Activated naive CD8-positive, alpha-beta T cell treated with anti-CD3 and anti-CD28 coated beads for 36 hours (primary cell): ENCODE results near the gene METTL18. TPM values are rescaled to one million over a fixed set of nuclear protein-coding genes. Genes with fewer than 3 reads are reported as not detected.
"Not testable (repeated sequence)": the region's sequence is repeated elsewhere in the genome, so short reads cannot be mapped to it uniquely, and the experiment has no call there.

Source experiments
- DNase-seq: peaks from one replicate; pipeline ENCODE4 v3.0.0; 2021
- H3K27ac Mint-ChIP-seq: one replicate; pipeline ENCODE4 v1.8.0; 2022; ENCODE audit warnings: mild to moderate bottlenecking, moderate library complexity, mixed read lengths
- H3K27me3 Mint-ChIP-seq: one replicate; pipeline ENCODE4 v1.8.0; 2022; ENCODE audit warnings: mild to moderate bottlenecking, mixed read lengths
- H3K36me3 Mint-ChIP-seq: one replicate; pipeline ENCODE4 v1.8.0; 2021; ENCODE audit warnings: mild to moderate bottlenecking, mixed read lengths
- H3K4me1 Mint-ChIP-seq: one replicate; pipeline ENCODE4 v1.8.0; 2021; ENCODE audit warnings: mixed read lengths
- H3K4me3 Mint-ChIP-seq: one replicate; pipeline ENCODE4 v1.8.0; 2022; ENCODE audit warnings: mild to moderate bottlenecking, moderate library complexity, mixed read lengths
- H3K9me3 Mint-ChIP-seq: one replicate; pipeline ENCODE4 v1.8.0; 2022; ENCODE audit warnings: mixed read lengths
- total RNA-seq, 2 experiments: library from RNA; stranded (reverse); gene quantifications; one replicate each; pipeline ENCODE4 v1.2.3, GENCODE V29; 2021

Gene METTL18
- total RNA-seq = 10 to 100 TPM; 13.2 to 15.3 TPM

DNA sequence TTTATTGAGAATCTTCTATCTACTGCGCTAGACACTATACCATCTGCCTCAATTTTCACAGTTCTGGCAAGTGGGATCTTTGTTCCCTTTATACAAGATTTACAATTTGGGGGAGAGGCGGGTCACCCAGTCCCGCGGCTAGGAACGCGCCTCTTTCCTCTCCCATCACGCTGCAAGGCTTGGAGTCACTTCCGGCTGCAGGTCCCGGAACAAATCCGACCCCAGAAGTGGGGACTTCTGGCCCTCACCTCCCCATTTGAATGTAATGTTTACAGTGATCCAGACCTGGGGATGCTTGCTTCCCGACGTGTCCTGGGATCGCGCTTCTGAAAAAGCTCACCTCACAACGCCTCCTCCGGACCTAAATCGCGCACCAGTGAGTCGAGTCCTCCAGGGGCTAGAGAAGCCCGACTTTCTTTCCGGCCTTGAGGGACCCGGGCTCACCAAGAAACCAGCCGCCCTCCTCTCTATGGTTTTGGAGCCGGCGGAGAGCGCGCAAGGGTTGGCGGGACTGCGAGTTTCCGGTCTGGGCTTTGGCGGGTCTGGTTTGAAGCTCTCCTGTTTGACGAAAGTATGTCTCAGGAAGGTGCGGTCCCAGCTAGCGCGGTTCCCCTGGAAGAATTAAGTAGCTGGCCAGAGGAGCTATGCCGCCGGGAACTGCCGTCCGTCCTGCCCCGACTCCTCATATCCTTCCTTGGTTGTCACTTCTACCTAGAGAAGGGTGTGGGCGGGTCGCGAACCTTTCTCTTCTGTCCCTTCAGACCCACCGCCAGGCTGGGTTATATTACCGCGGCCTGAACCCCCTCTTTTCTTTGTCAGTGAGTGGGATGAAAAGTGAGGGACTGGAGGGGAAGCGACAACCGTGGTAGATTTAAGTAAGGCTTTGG lies at the start of gene METTL18:
Gene METTL18, minus strand, starts transcription at position 378 of the 887 bp plus-strand sequence. CDS start 1,212 bp downstream, outside the sequence.
- DNase-seq = peak; percentile 90
- Mint-ChIP-seq H3K27ac (peak within 1 kb of the TSS; percentile 97), H3K4me1 (peaks cover 43% of the 10 kb centered on the region), H3K27me3 (no peaks in the 10 kb centered on the region), H3K9me3 (no peaks in the 10 kb centered on the region), H3K36me3 (peaks cover 43% of the 10 kb centered on the region), H3K4me3 (peak within 1 kb of the TSS; percentile 91)

DNA sequence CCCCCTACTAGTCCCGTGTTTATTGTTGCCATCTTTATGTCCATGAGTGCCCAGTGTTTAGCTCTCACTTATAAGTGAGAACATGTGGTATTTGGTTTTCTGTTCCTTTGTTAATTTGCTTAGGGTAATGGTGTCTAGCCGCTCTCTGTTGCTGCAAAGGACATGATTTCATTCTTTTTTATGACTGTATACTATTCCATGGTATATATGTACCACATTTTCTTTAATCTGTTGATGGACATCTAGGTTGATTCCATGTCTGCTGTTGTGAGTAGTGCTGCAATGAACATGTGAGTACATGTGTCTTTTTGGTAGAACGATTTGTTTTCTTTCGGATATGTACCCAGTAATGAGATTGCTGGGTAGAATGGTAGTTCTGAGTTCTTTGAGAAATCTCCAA lies 44.2 kb upstream of the METTL18 start:
- DNase-seq = no peak
- Mint-ChIP-seq H3K4me1 (no peaks in the 10 kb centered on the region), H3K4me3 (no peak overlapping the region), H3K36me3 (peaks cover 66% of the 10 kb centered on the region), H3K27me3 (no peaks in the 10 kb centered on the region), H3K27ac (no peak overlapping the region), H3K9me3 (peaks cover 23% of the 10 kb centered on the region)

- Mint-ChIP-seq H3K27me3 (no peaks in the 10 kb centered on the region), H3K36me3 (peaks cover 53% of the 10 kb centered on the region), H3K9me3 (peaks cover 20% of the 10 kb centered on the region), H3K4me3 (no peak overlapping the region), H3K4me1 (no peaks in the 10 kb centered on the region), H3K27ac (no peak overlapping the region)
- DNase-seq = no peak
These were observed 41.5 kb upstream of the METTL18 start for GRCh38 chr1:169836198-169836597.

- DNase-seq = no peak
- Mint-ChIP-seq H3K27me3 (no peaks in the 10 kb centered on the region), H3K27ac (no peak overlapping the region), H3K4me1 (no peaks in the 10 kb centered on the region), H3K9me3 (peaks cover 14% of the 10 kb centered on the region), H3K36me3 (peaks cover 50% of the 10 kb centered on the region), H3K4me3 (no peak overlapping the region)
These were observed 40.9 kb upstream of the METTL18 start for GRCh38 chr1:169835647-169836046.

DNA sequence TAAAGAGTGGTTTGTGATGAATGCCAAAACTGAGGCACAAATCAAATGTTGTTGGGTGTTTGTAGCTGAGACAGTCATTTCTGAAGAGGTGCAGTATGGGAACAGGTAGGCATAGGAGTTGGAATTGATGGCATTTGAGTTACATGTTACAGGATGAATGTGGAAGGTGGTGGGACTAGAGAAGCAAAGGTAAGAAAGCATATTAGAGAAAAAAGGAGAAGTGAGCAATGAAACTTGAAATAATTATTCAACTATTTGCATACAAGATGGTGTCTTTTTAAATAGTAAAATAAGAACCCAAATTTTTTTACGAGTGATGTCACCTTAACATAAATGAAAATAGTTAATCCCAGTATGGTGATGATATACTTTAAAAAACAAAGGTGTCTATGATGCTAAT lies 40.2 kb upstream of the METTL18 start:
- H3K4me1 Mint-ChIP-seq = no peaks in the 10 kb centered on the region
- no peak overlapping the region for H3K4me3 Mint-ChIP-seq
- DNase-seq = no peak
- no peak overlapping the region for H3K27ac Mint-ChIP-seq
- H3K36me3 Mint-ChIP-seq = peaks cover 43% of the 10 kb centered on the region
- peaks cover 10% of the 10 kb centered on the region for H3K9me3 Mint-ChIP-seq
- H3K27me3 Mint-ChIP-seq = no peaks in the 10 kb centered on the region

DNA sequence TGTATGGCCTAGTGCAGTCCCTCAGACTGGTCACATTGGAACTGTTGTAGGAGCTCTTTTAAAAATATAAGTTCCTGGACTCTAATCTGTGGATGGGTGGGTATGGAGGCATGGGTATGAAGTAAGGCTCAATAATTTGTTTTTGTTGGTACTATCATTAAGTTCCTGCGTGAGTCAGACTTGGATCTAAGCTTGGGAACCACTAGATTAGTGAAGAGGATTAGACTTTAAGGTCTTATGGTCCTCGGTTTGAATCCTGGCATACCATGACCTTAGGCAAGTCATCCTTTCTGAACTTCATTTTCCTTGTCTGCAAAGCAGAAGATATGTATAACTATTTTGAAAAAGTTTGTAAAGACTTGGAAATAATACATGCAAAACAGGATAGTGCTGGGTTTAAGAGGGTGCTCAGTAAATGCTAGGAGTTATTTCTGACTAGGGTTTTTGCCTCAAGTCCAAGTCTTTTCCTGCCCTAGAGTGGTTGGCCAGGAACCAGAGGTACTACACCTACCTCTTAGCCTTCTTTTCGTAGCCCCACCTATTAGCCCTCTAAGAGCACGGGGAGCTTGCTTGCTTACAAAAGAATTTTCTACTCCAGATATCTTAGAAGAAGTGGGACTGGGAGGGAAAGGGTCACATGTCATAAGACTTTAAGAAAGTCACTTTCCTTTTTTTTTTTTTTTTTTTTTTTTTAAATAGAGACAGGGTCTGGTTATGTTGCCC lies 38.6 kb upstream of the METTL18 start:
- peaks cover 33% of the 10 kb centered on the region for H3K36me3 Mint-ChIP-seq
- no peaks in the 10 kb centered on the region for H3K27me3 Mint-ChIP-seq
- no peak for DNase-seq
- H3K9me3 Mint-ChIP-seq = no peaks in the 10 kb centered on the region
- H3K27ac Mint-ChIP-seq = no peak overlapping the region
- no peaks in the 10 kb centered on the region for H3K4me1 Mint-ChIP-seq
- no peak overlapping the region for H3K4me3 Mint-ChIP-seq

- Mint-ChIP-seq H3K27me3 (no peaks in the 10 kb centered on the region), H3K4me3 (no peak overlapping the region), H3K9me3 (no peaks in the 10 kb centered on the region), H3K4me1 (no peaks in the 10 kb centered on the region), H3K27ac (no peak overlapping the region), H3K36me3 (peaks cover 17% of the 10 kb centered on the region)
- DNase-seq = no peak
These were observed 35.0 kb upstream of the METTL18 start for GRCh38 chr1:169829671-169830070.

GRCh38 chr1:169824153-169824552 lies 29.4 kb upstream of the METTL18 start:
- Mint-ChIP-seq H3K36me3 (peaks cover 16% of the 10 kb centered on the region), H3K4me1 (no peaks in the 10 kb centered on the region), H3K27me3 (no peaks in the 10 kb centered on the region), H3K27ac (no peak overlapping the region), H3K9me3 (no peaks in the 10 kb centered on the region), H3K4me3 (no peak overlapping the region)
- DNase-seq = no peak

DNA sequence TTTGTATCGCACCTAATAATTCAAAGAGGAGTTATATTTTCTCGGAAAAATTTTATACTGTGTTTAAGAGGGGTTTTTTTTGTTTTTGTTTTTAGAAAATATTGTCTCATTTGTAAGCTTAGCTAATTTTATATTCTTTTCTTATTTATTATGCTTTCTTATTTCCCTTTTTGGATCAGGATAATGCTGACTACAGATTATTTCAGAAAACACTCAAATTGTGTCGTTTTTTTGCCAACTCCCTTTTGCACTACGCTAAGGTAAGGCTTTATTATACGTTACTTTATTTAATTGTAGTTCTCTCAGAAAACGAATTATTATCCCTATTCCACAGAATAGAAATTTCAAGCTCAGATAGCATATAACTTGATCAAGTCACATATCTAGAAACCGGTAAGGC lies 26.8 kb upstream of the METTL18 start:
- Mint-ChIP-seq H3K9me3 (peaks cover 1% of the 10 kb centered on the region), H3K27me3 (no peaks in the 10 kb centered on the region), H3K27ac (no peak overlapping the region), H3K36me3 (peaks cover 21% of the 10 kb centered on the region), H3K4me3 (no peak overlapping the region), H3K4me1 (peaks cover 2% of the 10 kb centered on the region)
- DNase-seq = no peak

DNA sequence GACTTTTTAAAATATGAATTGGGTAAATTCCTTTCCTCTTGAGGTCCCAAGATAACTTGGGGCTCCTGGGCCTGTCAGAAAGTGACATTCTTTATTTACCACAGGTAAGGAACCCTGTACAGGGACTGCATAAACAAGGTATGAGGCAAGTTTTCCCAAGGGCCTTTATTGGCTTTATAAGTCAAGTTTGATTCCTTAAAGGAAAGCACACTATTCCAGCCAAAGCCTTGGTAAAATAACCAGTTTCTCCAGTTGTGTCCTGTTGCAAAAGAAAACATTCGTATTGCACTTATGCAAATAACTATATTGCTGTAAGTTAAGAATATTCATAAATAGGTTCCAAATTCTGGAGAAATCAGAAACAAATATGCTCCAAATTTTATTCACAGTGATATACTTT lies 21.9 kb upstream of the METTL18 start:
- Mint-ChIP-seq H3K27me3 (no peaks in the 10 kb centered on the region), H3K9me3 (peaks cover 1% of the 10 kb centered on the region), H3K4me3 (no peak overlapping the region), H3K4me1 (peaks cover 2% of the 10 kb centered on the region), H3K27ac (no peak overlapping the region), H3K36me3 (peaks cover 40% of the 10 kb centered on the region)
- no peak for DNase-seq

GRCh38 chr1:169814265-169814664 lies 19.6 kb upstream of the METTL18 start:
- no peak overlapping the region for H3K4me3 Mint-ChIP-seq
- DNase-seq = no peak
- peaks cover 36% of the 10 kb centered on the region for H3K36me3 Mint-ChIP-seq
- no peaks in the 10 kb centered on the region for H3K27me3 Mint-ChIP-seq
- no peak overlapping the region for H3K27ac Mint-ChIP-seq
- peaks cover 1% of the 10 kb centered on the region for H3K9me3 Mint-ChIP-seq
- peaks cover 2% of the 10 kb centered on the region for H3K4me1 Mint-ChIP-seq

DNA sequence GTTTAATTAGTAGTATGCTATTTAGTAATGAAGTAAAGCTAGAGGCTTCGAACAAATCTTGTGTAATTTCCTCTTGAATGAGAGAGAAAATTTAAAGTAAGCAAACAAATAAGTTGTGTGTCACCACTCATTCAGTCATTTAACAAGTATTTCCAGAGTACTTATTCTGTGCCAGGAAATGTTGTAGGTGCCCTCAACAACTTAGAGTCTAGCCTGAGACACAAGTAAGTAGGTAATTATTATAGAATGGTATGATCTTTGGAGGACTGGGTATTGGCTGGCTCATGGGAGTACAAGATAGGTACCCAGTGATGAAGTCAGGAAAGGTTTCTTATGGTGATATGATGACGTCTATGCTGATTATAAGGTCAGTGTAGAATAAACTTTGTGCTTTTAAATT lies 17.4 kb upstream of the METTL18 start:
- H3K36me3 Mint-ChIP-seq = peaks cover 35% of the 10 kb centered on the region
- H3K27ac Mint-ChIP-seq = no peak overlapping the region
- H3K4me3 Mint-ChIP-seq = no peak overlapping the region
- H3K27me3 Mint-ChIP-seq = no peaks in the 10 kb centered on the region
- no peak for DNase-seq
- no peaks in the 10 kb centered on the region for H3K9me3 Mint-ChIP-seq
- H3K4me1 Mint-ChIP-seq = peaks cover 1% of the 10 kb centered on the region

DNA sequence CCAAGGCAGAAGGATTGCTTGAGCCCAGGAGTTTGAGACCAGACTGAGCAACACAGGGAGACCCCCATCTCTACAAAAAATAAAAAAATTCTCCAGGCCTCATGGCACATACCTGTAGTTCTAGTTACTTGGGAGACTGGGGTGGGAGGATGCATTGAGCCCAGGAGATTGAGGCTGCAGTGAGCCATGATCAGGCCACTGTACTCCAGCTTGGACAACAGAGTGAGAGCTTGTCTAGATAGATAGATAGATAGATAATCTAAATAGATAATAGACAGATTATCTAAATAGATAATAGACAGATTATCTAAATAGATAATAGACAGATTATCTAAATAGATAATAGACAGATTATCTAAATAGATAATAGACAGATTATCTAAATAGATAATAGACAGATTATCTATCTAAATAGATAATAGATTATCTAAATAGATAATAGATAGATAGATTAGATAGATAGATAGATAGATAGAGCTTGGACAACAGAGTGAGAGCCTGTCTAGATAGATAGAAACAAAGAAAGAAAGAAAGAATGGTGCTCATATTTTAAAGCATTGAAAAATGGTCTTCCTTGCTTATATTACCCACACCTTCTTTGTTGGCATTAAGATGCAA lies 16.8 kb upstream of the METTL18 start:
- peaks cover 36% of the 10 kb centered on the region for H3K36me3 Mint-ChIP-seq
- not testable (repeated sequence) for H3K27ac Mint-ChIP-seq, DNase-seq, H3K9me3 Mint-ChIP-seq, H3K4me3 Mint-ChIP-seq, H3K4me1 Mint-ChIP-seq, H3K27me3 Mint-ChIP-seq

DNA sequence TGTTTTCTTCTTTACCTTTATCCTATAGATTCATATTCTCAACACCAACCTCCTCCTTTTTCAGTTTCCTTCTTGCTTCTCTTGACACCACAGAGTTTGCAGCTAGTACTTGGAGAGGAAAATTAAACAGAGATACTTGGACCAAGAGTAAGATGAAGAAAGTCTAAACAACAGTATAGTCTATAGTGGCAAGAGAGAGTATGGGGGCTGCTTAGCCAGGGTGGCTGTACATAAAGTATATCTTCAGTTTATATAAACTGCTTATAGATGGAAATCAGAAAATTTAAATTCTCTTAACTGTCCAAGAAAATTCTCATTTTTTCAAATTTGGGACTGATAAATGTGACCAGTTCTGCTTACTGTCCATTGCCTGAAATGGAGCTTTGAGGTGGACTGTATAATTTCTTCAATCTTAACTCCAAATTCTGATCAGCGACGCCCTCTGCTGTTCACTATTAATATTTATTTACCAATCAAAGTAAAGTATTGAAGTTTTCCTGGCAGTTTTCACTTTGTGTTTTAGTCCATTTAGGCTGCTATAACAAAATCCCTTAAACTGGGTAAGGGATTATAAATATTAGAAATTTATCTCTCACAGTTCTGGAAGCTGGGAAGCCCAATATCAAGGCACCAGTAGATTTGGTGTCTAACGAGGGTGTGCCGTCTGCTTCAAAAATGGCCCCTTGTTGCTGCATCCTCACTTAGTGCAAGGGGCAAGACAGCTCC lies 14.8 kb upstream of the METTL18 start:
- no peak overlapping the region for H3K4me3 Mint-ChIP-seq
- H3K9me3 Mint-ChIP-seq = no peaks in the 10 kb centered on the region
- peaks cover 25% of the 10 kb centered on the region for H3K36me3 Mint-ChIP-seq
- DNase-seq = no peak
- H3K27me3 Mint-ChIP-seq = no peaks in the 10 kb centered on the region
- H3K27ac Mint-ChIP-seq = no peak overlapping the region
- no peaks in the 10 kb centered on the region for H3K4me1 Mint-ChIP-seq

GRCh38 chr1:169804941-169805340 lies 10.2 kb upstream of the METTL18 start:
- H3K27ac Mint-ChIP-seq = no peak overlapping the region
- peaks cover 18% of the 10 kb centered on the region for H3K36me3 Mint-ChIP-seq
- H3K27me3 Mint-ChIP-seq = no peaks in the 10 kb centered on the region
- no peaks in the 10 kb centered on the region for H3K9me3 Mint-ChIP-seq
- DNase-seq = no peak
- H3K4me3 Mint-ChIP-seq = no peak overlapping the region
- no peaks in the 10 kb centered on the region for H3K4me1 Mint-ChIP-seq
